Stimulated activated CD4-positive, alpha-beta T cell treated with anti-CD3 and anti-CD28 coated beads, TNF-alpha, amount 100 ng/mL, for 1 hour (primary cell): ENCODE results near the gene MRPL19.
"Not testable (repeated sequence)": the region's sequence is repeated elsewhere in the genome, so short reads cannot be mapped to it uniquely, and the experiment has no call there.

Experiments used
- DNase-seq, 3 donors: peaks; one replicate each; pipeline ENCODE4 v3.0.0-alpha.2; 2020; ENCODE audit warnings: low read depth in 3 of 3, low spot score in 1 of 3

MRPL19 gene

DNA sequence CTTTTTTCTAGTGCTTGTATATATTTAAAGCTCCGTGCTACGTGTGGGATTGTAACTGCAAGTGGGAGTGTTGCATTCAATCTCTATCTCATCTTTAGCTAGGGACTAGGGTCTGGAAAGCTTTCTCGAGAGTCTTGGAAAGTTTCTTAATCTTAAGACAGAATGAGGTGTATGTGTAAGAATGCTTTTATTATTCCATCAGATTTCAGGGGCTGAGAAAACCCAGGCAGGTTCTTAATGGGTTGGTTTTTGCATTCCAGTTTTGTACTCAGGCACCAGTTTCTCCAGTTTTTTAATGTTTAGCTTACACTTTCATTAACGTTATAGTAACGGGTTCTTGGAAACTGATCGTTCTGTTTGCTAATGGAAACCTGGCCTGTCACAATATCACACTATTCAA lies 20.3 kb downstream of the MRPL19 start:
- no peak for DNase-seq

DNA sequence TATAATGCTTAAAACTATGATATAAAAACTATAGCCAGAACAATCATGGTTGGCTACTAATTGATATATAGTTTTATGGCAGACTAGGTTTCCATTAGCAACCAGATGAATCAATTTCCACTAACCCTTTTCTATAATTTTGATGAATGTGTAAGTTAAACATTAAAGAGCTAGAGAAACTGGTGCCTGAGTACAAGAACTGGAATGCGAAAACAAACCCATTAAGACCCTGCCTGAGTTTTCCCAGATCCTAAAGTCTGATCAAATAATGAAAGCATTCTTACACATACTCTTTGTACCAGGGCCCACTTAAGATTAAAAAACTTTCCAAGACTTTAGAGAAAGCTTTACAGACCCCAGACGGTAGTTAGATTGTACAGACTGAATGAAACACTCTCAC lies 21.3 kb downstream of the MRPL19 start:
- no peak for DNase-seq

DNA sequence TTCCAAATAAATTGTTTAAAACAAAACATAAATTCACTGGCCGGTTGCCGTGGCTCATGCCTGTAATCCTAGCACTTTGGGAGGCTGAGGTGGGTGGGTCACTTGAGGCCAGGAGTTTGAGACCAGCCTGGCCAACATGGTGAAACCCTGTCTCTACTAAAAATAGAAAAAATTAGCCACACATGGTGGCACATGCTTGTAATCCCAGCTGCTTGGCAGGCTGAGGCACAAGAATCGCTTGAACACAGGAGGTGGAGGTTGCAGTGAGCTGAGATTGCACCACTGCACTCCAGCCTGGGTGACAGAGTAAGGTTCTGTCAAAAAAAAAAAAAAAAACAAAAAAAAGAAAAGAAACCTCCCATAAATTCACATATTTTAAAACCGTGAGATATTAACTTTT lies 28.8 kb downstream of the MRPL19 start:
- not testable (repeated sequence) for DNase-seq

DNA sequence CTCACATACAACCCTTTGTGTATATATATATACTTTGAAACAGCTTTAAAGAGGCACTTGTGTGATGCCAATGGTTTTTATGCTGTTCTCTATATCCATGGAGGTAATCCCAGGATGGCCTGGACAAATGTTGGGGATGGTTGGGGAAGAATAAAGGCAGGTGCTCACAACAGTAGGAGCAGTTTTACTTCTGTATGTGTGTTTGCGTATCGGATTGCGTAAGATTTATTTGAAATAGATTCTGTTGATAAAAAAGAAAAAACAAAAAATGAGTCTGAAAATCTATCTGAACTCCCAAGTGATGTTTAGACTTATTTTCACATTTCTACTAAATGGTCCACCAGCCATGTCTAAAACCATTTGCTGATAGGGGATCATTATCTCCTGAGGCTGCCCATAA lies 29.3 kb downstream of the MRPL19 start:
- DNase-seq: no peak

DNA sequence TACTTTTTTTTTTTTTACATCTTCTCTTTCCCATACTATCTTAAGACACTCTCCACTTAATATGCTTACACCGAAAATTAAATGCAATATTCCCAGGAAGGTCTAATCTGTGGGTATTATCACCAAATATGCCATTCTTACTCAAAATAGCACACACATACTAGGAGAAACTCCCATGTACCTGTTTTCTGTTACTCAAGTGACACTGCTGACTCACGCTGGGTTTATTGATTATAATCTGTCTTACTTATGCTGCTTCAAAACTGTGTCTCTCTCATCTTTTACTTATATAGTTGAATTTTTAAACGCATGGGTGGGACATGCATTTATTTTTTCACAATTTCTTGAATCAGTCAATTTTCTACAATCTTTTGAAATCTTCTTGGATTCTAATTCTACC lies 29.9 kb downstream of the MRPL19 start:
- no peak for DNase-seq

DNA sequence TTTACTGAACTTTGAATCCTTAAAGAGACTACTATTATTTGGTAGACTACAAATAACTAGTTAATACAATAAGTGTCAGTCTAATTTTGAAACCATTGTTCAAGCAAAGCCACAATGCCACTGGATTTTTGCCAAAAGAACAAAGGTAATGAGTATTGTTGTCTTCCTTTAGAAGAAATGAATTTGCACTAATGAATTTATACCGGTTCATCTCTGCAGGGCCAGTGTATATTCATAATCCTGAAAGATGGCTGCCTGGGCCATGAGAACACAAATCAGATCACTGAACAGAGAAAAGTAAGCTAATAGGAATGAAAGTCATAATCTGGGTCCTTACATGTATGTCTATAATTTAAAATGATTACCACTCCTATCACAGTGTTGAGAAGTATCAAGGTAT lies 33.0 kb downstream of the MRPL19 start:
- no peak for DNase-seq

DNA sequence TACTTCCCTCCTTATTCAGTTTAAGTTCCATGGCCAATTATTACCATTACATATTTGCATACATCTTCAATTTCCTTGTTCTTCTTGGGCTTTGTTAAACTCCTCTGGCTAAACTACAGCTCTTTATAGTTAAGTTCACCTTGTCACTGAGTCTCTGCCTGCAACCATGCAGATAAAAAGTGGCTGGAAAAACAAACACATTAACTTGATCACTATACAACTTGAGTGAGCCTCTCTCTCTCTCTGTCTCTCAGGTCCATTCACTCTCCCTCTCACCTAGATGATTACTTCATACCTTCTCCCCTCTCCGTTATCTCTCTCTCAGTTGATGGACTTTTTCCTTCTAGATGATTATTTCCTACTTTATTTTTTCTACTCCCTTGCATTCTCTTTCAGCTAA lies 33.8 kb downstream of the MRPL19 start:
- no peak for DNase-seq

DNA sequence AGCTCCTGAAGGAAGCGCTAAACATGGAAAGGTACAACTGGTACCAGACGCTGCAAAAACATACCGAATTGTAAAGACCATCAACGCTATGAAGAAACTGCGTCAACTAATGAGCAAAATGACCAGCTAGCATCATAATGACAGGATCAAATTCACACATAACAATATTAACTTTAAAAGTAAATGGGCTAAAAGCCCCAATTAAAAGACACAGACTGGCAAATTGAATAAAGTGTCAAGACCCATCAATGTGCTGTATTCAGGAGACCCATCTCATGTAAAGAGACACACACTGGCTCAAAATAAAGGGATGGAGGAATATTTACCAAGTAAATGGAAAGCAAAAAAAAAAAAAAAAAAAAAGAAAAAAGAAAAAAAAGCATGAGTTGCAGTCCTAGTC lies 36.8 kb downstream of the MRPL19 start:
- DNase-seq: not testable (repeated sequence)

DNA sequence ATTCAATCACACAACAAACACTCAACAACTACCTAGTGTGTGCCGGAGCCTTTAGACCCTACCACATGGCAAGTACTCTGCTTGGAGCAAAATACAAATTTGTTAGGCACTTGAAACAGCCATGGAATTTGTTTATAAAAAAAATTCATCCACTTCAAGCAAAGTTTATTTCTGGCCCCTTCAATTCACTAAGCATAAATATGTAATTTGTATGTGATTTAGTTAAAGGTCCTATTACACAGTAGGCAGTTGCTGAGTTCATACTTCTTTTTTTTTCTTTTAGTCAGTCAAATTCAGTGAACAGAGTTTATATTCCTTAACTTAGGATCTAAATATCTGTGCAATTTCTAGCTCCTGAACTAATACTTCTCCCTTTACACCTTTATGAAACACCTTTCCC lies 41.6 kb downstream of the MRPL19 start:
- no peak for DNase-seq

DNA sequence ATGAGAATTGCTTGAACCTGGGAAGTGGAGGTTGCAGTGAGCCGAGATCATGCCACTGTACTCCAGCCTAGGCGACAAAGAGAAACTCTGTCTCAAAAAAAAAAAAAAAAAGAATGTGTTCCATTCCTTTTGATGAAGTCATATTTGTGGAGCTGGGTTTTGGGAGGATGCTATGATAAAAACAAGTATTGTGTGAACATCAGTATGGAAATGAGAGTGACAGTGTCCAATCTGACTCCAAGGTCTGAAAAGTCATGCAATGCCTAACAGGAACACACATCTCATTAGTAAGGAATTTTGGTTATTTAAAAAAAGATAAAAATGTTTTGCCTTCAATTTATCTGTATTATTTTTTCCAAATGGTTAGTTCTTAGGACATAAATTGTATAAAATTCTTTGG lies 52.3 kb downstream of the MRPL19 start:
- no peak for DNase-seq

DNA sequence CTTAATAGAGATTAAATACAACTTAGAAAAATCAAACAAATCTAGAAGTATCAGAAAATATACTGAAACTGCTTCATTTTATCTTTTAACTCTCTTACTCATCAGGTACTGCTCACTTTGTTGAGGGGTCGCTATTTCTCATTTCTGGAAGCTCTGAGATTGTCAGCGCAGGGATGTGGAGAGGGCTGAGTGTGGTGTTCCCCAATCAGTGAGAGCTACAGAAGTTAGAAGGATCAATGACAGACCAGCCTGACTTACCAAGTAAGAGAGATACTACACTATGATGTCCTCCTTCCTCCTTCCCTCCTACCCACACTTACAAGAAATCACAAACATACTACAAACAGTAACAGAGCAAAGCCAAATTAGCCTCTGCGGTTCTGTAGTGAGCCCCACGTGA lies 56.0 kb downstream of the MRPL19 start:
- no peak for DNase-seq

DNA sequence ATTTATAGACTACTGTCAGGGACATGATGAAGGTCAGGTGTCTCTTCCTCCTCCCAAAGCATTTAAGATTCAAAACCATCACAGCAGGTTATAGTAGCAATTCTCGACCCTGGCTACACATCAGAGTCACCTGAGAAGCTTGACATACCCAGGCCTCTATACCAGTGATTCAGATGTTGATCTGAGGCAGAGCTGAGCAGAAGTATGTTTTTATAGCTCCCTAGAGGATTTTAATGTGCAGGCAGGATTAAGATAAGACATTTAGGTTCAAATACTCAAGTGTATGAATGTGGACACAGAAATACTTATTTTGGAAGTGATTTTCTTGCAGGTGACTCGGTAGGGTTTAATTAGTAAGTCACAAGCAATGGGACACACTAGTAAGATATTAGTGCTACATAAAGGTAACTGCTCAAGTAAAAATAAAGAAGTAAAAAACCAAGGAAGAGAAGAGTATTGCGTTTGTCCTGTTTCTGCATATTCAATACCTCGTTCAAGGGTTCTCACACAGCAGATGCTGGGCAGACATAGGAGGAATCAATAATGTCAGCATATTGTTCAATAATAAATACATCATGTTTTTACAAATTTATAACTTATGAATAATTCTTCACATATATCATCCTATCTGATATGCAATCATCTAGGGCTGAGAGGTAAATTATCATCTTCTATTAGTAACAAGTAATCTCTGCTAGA lies 57.2 kb downstream of the MRPL19 start:
- DNase-seq: no peak

DNA sequence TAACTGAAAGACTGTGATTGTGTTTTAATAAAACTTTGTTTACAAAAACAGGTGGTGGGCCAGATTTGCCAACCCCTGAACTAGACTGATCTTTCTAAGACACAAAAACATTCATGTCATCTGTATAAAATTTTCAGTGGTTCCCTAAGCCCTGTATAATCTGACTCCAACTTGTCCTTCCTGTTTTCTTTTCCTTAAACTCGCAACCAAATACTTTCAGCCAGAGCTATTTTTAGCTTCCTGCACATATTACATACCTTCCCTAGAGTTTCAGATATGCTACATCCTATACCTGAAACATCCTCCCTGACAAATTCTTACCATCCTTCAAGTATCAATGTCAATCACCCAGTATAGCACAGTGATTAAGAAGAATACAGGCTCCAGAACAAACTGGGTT lies 59.3 kb downstream of the MRPL19 start:
- DNase-seq: no peak

DNA sequence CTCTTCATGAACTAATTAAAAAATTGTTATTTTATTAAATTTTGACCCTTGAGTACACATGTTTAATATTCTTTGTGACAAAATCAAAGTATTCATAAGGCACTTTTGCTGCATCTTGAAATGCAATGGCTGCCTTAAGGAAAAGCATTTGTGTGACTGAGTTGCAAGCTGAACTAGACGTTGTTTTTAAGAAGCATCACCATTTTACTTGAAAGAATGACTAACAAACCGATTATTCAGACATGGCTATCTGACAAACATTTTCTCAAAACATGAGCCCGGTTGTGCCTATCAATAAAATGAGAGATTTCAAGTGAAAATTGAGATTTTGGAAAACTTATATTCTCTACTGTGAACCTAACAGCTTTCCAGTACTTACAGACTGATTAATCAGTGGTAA lies 61.3 kb downstream of the MRPL19 start:
- DNase-seq: no peak

DNA sequence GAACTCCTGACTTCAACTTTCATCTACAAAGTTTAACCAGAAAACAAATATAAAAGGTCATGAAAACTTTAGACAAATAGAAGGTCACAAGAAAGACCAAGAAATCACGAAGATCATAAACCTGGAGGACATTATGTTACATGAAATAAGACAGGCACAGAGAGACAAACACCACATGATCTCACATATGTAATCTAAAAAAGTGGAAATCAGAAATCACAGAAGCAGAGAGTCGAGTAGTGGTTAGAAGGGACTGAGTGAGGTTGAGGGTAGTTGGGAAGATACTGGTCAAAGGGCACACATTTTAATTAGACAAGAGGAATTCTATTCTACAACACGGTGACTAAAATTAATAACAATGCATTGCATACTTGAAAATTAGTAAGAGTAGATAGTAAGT lies 62.7 kb downstream of the MRPL19 start:
- no peak for DNase-seq

DNA sequence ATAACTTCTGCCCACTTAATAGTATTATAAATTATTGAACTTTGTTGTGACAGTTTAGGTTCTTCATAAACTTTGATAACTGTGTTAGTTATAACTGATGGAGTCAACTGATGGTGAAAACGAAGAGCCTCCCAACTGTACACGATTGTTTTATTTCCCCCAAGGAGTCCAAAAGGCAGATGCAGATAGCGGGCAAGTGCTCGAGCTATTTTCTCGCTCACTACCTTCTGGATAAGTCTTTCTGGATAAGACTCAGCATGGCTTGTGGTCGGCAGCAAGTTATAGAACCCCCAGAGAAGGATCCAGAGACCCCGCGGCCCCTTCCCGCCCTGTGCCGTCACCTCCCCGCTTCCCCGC lies 63.6 kb downstream of the MRPL19 start:
- no peak for DNase-seq

DNA sequence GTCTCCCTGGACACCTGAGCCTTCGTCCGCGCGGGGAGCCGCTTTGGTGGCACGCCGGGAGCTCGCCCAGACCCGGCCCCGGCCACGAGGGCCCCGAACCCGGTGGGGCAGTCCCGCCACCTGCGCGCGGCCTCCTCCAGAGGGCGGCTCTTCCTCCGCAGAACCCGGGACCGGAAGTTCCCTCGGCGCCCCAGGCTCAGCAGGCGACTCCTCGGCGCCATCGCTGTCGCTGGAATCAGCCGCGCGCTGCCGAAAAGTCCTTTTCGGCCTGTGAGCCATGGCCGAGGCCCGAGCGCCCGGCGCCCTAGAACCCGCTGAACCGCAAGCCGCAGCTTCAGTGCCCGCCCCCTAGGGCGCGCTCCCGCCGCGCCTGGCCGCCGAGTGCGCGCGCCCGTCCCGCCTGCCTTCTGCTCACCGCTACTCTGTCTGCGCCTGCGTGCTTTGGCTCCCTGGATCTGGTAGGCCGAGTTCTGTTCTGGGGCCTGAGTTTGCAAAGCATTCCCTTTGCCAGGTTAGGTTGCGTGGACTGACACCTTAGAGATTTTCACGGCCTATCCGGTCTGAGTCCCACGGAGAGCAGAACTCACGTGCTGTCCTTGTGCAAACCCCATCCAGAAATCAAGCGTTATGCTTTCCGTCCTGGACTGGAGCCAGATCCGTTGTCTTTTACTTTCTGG lies 64.1 kb downstream of the MRPL19 start, which contains the start of gene GCFC2:
GCFC2 (minus strand) TSS at position 339 of the 677 bp plus-strand sequence; CDS start at position 279, 60 bp downstream.
- DNase-seq: peak; percentile 47 to 76 (median 71)

DNA sequence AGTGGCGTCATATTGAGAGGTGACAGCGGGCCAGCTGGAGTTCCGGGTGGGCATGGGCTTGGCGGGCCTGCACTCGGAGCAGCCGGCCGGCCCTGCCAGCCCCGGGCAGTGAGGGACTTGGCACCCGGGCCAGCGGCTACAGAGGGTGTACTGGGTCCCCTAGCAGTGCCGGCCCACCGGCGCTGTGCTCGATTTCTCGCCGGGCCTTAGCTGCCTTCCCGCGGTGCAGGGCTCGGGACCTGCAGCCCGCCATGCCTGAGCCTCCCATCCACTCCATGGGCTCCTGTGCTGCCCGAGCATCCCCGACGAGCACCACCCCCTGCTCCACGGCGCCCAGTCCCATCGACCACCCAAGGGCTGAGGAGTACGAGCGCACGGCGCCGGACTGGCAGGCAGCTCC lies 65.0 kb downstream of the MRPL19 start:
- DNase-seq: not testable (repeated sequence)

DNA sequence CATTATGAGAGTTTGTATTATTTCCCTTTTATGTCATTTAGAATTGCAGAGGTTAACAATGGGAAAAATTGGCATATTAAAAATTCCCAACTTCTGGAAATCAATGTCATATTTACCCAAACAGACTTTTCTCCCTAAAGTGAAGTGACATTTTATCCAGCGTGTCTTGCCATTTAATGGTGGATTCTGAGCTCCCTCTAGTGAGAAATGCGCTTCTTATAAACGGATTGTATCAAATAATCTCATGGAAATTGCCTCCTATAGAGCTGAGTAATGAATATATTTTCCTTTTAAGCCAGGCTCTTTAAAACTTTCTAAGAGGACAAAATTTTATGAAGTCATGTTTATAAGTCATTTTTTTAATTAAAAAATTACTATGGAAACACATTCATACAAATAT lies 69.8 kb downstream of the MRPL19 start:
- DNase-seq: no peak

DNA sequence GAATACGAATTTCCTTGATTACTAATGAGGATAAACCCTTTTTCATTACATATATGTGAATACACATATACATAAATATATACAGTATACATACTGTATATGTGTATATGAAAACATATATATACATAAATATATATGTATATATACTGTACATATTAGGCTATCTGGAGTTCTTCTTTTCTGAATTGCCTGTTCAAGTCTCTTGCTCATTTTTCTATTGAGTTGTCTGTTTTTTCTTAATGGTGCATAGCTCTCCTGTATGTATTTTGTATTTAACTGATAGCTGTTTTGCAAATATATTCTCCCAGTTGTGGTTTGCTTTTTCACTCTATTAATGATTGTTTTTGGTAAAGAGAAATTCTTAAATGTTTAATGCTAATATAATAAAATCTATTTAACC lies 73.0 kb downstream of the MRPL19 start:
- no peak for DNase-seq

DNA sequence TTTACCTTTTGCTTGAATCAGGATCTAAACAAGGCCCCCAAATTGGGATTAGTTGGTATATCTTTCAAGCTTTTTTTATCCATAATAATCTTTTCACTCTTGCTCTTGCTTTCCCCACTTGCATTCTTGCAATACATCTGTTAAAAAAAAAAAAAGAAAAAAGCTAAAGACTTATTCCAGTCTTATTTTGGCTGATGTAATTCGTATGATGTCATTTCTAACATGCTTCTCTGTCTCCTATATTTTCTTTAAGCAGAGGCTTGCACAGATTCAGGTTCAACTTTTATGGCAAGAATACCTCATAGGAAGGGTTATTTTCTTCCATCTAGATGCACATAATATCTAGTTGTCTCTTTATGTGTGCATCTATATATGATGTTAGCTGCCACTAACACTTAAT lies 73.9 kb downstream of the MRPL19 start:
- no peak for DNase-seq

DNA sequence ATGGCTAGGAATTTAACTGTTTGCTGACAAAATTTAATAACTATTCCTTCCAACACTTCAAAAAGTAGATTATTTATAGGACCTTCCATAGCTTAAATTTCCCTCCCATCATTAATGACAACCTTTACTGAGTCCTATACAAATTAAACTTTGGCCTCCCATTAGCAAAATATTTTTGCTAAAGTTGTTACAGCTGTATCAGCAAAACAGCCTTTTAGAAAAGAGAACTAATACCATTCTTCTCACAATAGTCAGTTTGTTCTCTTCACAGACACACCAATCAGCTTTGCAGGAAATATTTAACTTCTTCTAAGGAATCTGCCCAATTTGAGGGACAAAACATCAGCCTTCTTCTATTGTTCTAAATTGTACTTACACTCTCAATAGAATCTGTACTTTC lies 76.1 kb downstream of the MRPL19 start:
- no peak for DNase-seq
